H1 (cell line): Measurements from ENCODE around the gene KCNJ10. TPM values are rescaled to one million over a fixed set of nuclear protein-coding genes. Genes with fewer than 3 reads are reported as not detected.

Experiments
- CTCF ChIA-PET: fragments of 300-600 bp; sonication (Branson Sonifier 250); formaldehyde crosslinking; loops from one replicate; lab custom pipeline; 2021; ENCODE audit not compliant: partially characterized antibody; lab: Charles Lee
- POLR2A ChIA-PET: fragments of 300-600 bp; sonication (Branson Sonifier 250); formaldehyde crosslinking; loops from one replicate; lab custom pipeline; 2021; ENCODE audit warnings: inconsistent platforms; ENCODE audit not compliant: partially characterized antibody; lab: Charles Lee
- DNase-seq, 2 experiments: peaks; one replicate each; pipeline versions ENCODE4 v3.0.0 to v3.0.0-alpha.2; 2010 to 2022; ENCODE audit warnings: low spot score in 2 of 2, low read depth in 1 of 2, mixed read lengths in 1 of 2
- FAIRE-seq: peaks from 2 replicates; lab custom pipeline; 2011; peaks lifted over from hg19 to GRCh38; lab: Jason Lieb, UNC
- H2AFZ ChIP-seq: 2 replicates; pipeline ENCODE4 v1.8.1; 2012; ENCODE audit warnings: low read length, inconsistent platforms
- H2AK5ac ChIP-seq: 2 replicates; pipeline ENCODE4 v1.6.1; 2013; ENCODE audit warnings: low read depth, low read length
- H2BK120ac ChIP-seq: replicated peaks from 2 replicates; pipeline ENCODE3; 2013; ENCODE audit warnings: low read depth, low read length, inconsistent platforms
- H2BK12ac ChIP-seq: 2 replicates; pipeline ENCODE4 v1.6.1; 2013; ENCODE audit warnings: low read depth, low read length
- H2BK15ac ChIP-seq: 2 replicates; pipeline ENCODE4 v1.6.1; 2013; ENCODE audit warnings: low read length
- H2BK20ac ChIP-seq: 2 replicates; pipeline ENCODE4 v1.6.1; 2013; ENCODE audit warnings: low read length
- H2BK5ac ChIP-seq: 2 replicates; pipeline ENCODE4 v1.6.1; 2013; ENCODE audit warnings: low read depth, low read length
- H3K14ac ChIP-seq: 2 replicates; pipeline ENCODE4 v1.6.1; 2013; ENCODE audit warnings: inconsistent platforms; ENCODE audit not compliant: insufficient read length
- H3K18ac ChIP-seq: 2 replicates; pipeline ENCODE4 v1.6.1; 2013; ENCODE audit warnings: low read length; ENCODE audit errors: extremely low read depth
- H3K23ac ChIP-seq: 2 replicates; pipeline ENCODE4 v1.6.1; 2013; ENCODE audit warnings: inconsistent platforms; ENCODE audit not compliant: insufficient read length
- H3K23me2 ChIP-seq: 2 replicates; pipeline ENCODE4 v1.6.1; 2013; ENCODE audit warnings: low read depth, low read length
- H3K27ac ChIP-seq: 2 replicates; pipeline ENCODE4 v1.6.1; 2011; ENCODE audit warnings: low read depth, low read length, inconsistent platforms
- H3K27me3 ChIP-seq, 4 experiments: replicated peaks in 1 of 4; 1 replicate in 1 of 4; 2 replicates in 3 of 4; pipeline versions ENCODE4 v1.6.1 to v1.8.1; 2011 to 2013; ENCODE audit warnings: low read length in 3 of 4, mild to moderate bottlenecking in 3 of 4, inconsistent platforms in 2 of 4, mixed read lengths in 2 of 4, moderate library complexity in 1 of 4; ENCODE audit not compliant: control insufficient read depth in 3 of 4, insufficient read depth in 3 of 4; ENCODE audit errors: extremely low read depth in 1 of 4
- H3K36me3 ChIP-seq, 4 experiments: 2 replicates each; pipeline versions ENCODE4 v1.6.1 to v1.8.1; 2011 to 2013; ENCODE audit warnings: mild to moderate bottlenecking in 4 of 4, low read length in 3 of 4, moderate library complexity in 2 of 4, control low read depth in 1 of 4, inconsistent platforms in 1 of 4; ENCODE audit not compliant: insufficient read depth in 4 of 4, control insufficient read depth in 2 of 4
- H3K4ac ChIP-seq: replicated peaks from 2 replicates; pipeline ENCODE3; 2013; ENCODE audit warnings: low read length, low read depth, mixed read lengths, inconsistent platforms; ENCODE audit not compliant: insufficient read length
- H3K4me1 ChIP-seq, 4 experiments: replicated peaks in 1 of 4; 1 replicate in 1 of 4; 2 replicates in 3 of 4; pipeline versions ENCODE4 v1.6.1 to v1.8.1; 2011 to 2013; ENCODE audit warnings: low read length in 3 of 4, inconsistent platforms in 2 of 4, mixed read lengths in 1 of 4; ENCODE audit not compliant: insufficient read depth in 4 of 4, control insufficient read depth in 3 of 4
- H3K4me2 ChIP-seq, 2 experiments: 2 replicates each; pipeline versions ENCODE4 v1.6.1 to v1.8.1; 2011 to 2013; ENCODE audit warnings: low read depth in 2 of 2, low read length in 2 of 2, control low read depth in 1 of 2, inconsistent platforms in 1 of 2, mild to moderate bottlenecking in 1 of 2; ENCODE audit not compliant: insufficient read depth in 1 of 2
- H3K4me3 ChIP-seq, 4 experiments: fragments of 200-600, 300-600 bp in 1 of 4; sonication (generic), shearing (Covaris generic), sonication (Bioruptor Twin) in 1 of 4; 2 replicates each; pipeline versions ENCODE4 v1.5.1 to v1.8.1; 2011 to 2016; ENCODE audit warnings: low read length in 4 of 4, low read depth in 3 of 4, control low read depth in 2 of 4, inconsistent platforms in 2 of 4, mild to moderate bottlenecking in 2 of 4, mixed read lengths in 1 of 4, moderate library complexity in 1 of 4; ENCODE audit not compliant: insufficient read depth in 2 of 4; ENCODE audit errors: extremely low read depth in 1 of 4
- H3K56ac ChIP-seq: replicated peaks from 2 replicates; pipeline ENCODE3; 2013; ENCODE audit warnings: low read depth, mild to moderate bottlenecking, mixed read lengths, low read length, inconsistent platforms; ENCODE audit not compliant: insufficient read length
- H3K79me1 ChIP-seq: 2 replicates; pipeline ENCODE4 v1.6.1; 2013; ENCODE audit warnings: low read depth, low read length, control low read depth
- H3K79me2 ChIP-seq, 2 experiments: 2 replicates each; pipeline versions ENCODE4 v1.6.1 to v1.8.1; 2012 to 2013; ENCODE audit warnings: low read length in 2 of 2, mild to moderate bottlenecking in 2 of 2, inconsistent platforms in 1 of 2; ENCODE audit not compliant: insufficient read depth in 2 of 2, control insufficient read depth in 1 of 2
- H3K9ac ChIP-seq, 4 experiments: replicated peaks in 1 of 4; 1 replicate in 1 of 4; 2 replicates in 3 of 4; pipeline versions ENCODE4 v1.6.1 to v1.8.1; 2011 to 2013; ENCODE audit warnings: low read depth in 3 of 4, low read length in 3 of 4, control low read depth in 2 of 4, mild to moderate bottlenecking in 2 of 4, moderate library complexity in 2 of 4, inconsistent platforms in 1 of 4; ENCODE audit errors: extremely low read depth in 1 of 4
- H3K9me3 ChIP-seq, 2 experiments: 2 replicates each; pipeline versions ENCODE4 v1.6.1 to v1.8.1; 2012 to 2013; ENCODE audit warnings: mild to moderate bottlenecking in 2 of 2, moderate library complexity in 2 of 2, control low read depth in 1 of 2, inconsistent platforms in 1 of 2, low read depth in 1 of 2, low read length in 1 of 2, mixed read lengths in 1 of 2; ENCODE audit not compliant: insufficient read depth in 2 of 2
- H4K20me1 ChIP-seq, 2 experiments: replicated peaks in 1 of 2; 2 replicates each; pipeline versions ENCODE3 to v1.8.1; 2011 to 2013; ENCODE audit warnings: inconsistent platforms in 2 of 2, low read length in 2 of 2, mild to moderate bottlenecking in 1 of 2; ENCODE audit not compliant: insufficient read depth in 2 of 2, control insufficient read depth in 1 of 2
- H4K5ac ChIP-seq: 2 replicates; pipeline ENCODE4 v1.6.1; 2013; ENCODE audit warnings: low read length, low read depth, mixed read lengths, inconsistent platforms; ENCODE audit not compliant: insufficient read length
- H4K8ac ChIP-seq: 2 replicates; pipeline ENCODE4 v1.8.0; 2013; ENCODE audit warnings: mild to moderate bottlenecking, moderate library complexity, low read length, inconsistent platforms; ENCODE audit not compliant: insufficient read depth; ENCODE audit errors: extremely low read depth
- H4K91ac ChIP-seq: replicated peaks from 2 replicates; pipeline ENCODE3; 2013; ENCODE audit warnings: low read length, mixed read lengths, inconsistent platforms; ENCODE audit not compliant: insufficient read length
- BCL11A ChIP-seq, 2 experiments: IDR thresholded peaks; one replicate each; pipeline ENCODE4 v1.6.1; 2011; ENCODE audit warnings: low read depth in 2 of 2, low read length in 2 of 2, mild to moderate bottlenecking in 2 of 2
- BRCA1 ChIP-seq: IDR thresholded peaks from 2 replicates; pipeline ENCODE4 v1.6.1; 2012; ENCODE audit warnings: low read depth, low read length, improper control_type of control experiment
- EP300 ChIP-seq, 2 experiments: IDR thresholded peaks; 1 replicate in 1 of 2; 2 replicates in 1 of 2; pipeline ENCODE4 v1.6.1; 2011 to 2012; ENCODE audit warnings: low read depth in 2 of 2, low read length in 2 of 2, mild to moderate bottlenecking in 2 of 2, borderline replicate concordance in 1 of 2, inconsistent platforms in 1 of 2, moderate library complexity in 1 of 2
- MAX ChIP-seq: IDR thresholded peaks from 2 replicates; pipeline ENCODE4 v1.6.1; 2012; ENCODE audit warnings: inconsistent platforms
- POLR2AphosphoS5 ChIP-seq: IDR thresholded peaks from 2 replicates; pipeline ENCODE4 v1.6.1; 2011; ENCODE audit warnings: low read depth, low read length
- RAD21 ChIP-seq, 2 experiments: IDR thresholded peaks in 1 of 2; conservative IDR thresholded peaks in 1 of 2; 2 replicates each; pipeline ENCODE4 v1.6.1; 2011; ENCODE audit warnings: low read depth in 2 of 2, low read length in 2 of 2, improper control_type of control experiment in 1 of 2, inconsistent platforms in 1 of 2, mild to moderate bottlenecking in 1 of 2, moderate library complexity in 1 of 2
- RBBP5 ChIP-seq: IDR thresholded peaks from 2 replicates; pipeline ENCODE4 v1.7.1; 2012; ENCODE audit warnings: low read depth, mild to moderate bottlenecking, inconsistent platforms, low read length, moderate library complexity, borderline replicate concordance
- WGBS, 2 experiments: shearing (Covaris generic) in 1 of 2; methylation state at CpG; one replicate each; pipeline versions ENCODE4 v1.1.6 to v1.1.7; 2013 to 2015; ENCODE audit warnings: low lambda C conversion rate in 2 of 2, mixed read lengths in 2 of 2, inconsistent platforms in 1 of 2, low coverage in 1 of 2, missing lambda C conversion rate in 1 of 2; ENCODE audit not compliant: insufficient replicate concordance in 2 of 2, insufficient coverage in 1 of 2, insufficient read length in 1 of 2; ENCODE audit errors: extremely low coverage in 1 of 2, missing lambda C conversion rate in 1 of 2; 5-methylcytosine and 5-hydroxymethylcytosine counted together
- polyA plus RNA-seq, 7 experiments: library from polyadenylated mRNA; depleted of rRNA in 3 of 7; stranded (reverse) in 5 of 7; unstranded in 2 of 7; fragments of >200 nt in 5 of 7; fragments of 200-250 nt in 2 of 7; gene quantifications; 1 replicate in 5 of 7; 2 replicates in 1 of 7; 4 replicates in 1 of 7; pipeline versions ENCODE4 v1.2.1 to v1.2.3, GENCODE V29; 2011 to 2013; ENCODE audit warnings: missing spikeins in 2 of 7, mixed read lengths in 2 of 7
- total RNA-seq: library from RNA; stranded (reverse); fragmentation: NEBNext Ultra II Directional; extraction: Animal tissue kit (Norgen Biotek cat#: 25700); gene quantifications from 2 replicates; pipeline ENCODE4 v1.2.1, GENCODE V29; 2021

Gene KCNJ10
- total and polyA plus RNA-seq, 2 of the 8 experiments (the other 6 are each of a cell fraction or from before 2014, with no cell fraction given) = 1.7 to 2.4 TPM

GRCh38 chr1:159980786-159981185 is 89.2 kb downstream of the KCNJ10 start:
- FAIRE-seq = no peak
- H4K5ac ChIP-seq = no peak overlapping the region
- H2BK15ac ChIP-seq = no peak overlapping the region
- H3K36me3 ChIP-seq = no peaks in the 10 kb centered on the region
- no peak overlapping the region for H2AFZ ChIP-seq
- H3K4me3 ChIP-seq = no peak overlapping the region
- no peaks in the 10 kb centered on the region for H3K79me2 ChIP-seq
- no peaks in the 10 kb centered on the region for H4K20me1 ChIP-seq
- no peak for DNase-seq
- H2BK120ac ChIP-seq = no peak overlapping the region
- no peak overlapping the region for H2BK20ac ChIP-seq
- H3K4ac ChIP-seq = no peak overlapping the region
- no peak overlapping the region for H2BK5ac ChIP-seq
- peaks cover 0 to 2% (median 0%) of the 10 kb centered on the region in 4 experiments; a peak in 1 of 7 replicates for H3K27me3 ChIP-seq
- H3K23me2 ChIP-seq = no peaks in the 10 kb centered on the region
- H4K8ac ChIP-seq = no peak overlapping the region
- H3K4me2 ChIP-seq = no peak overlapping the region
- no peak overlapping the region for H2AK5ac ChIP-seq
- no peak overlapping the region for H3K18ac ChIP-seq
- no peak overlapping the region for H3K14ac ChIP-seq
- H3K56ac ChIP-seq = no peak overlapping the region
- no peaks in the 10 kb centered on the region for H3K9me3 ChIP-seq
- H3K79me1 ChIP-seq = no peaks in the 10 kb centered on the region
- ChIA-PET POLR2A (no interaction called here), CTCF (no interaction called here)
- WGBS, 2 experiments = 94% methylated on average over 7 of the region's 7 CpGs; no CpG with 5 or more reads in 1 of the 2 experiments
- H4K91ac ChIP-seq = no peak overlapping the region
- no peak overlapping the region for H3K9ac ChIP-seq
- no peak overlapping the region for H2BK12ac ChIP-seq
- no peak overlapping the region for H3K27ac ChIP-seq
- 0 out of 7 replicates have a peak, but pooled peaks cover 0 to 2% (median 0%) of the 10 kb centered on the region in 4 experiments for H3K4me1 ChIP-seq
- no peak overlapping the region for H3K23ac ChIP-seq
- TF ChIP-seq BRCA1 (no peak), POLR2AphosphoS5 (no peak), BCL11A (IDR thresholded peaks at IDR 0.05; ENCODE audit: low read depth in 2 of 2, low read length in 2 of 2) (no peak), EP300 (IDR thresholded peaks at IDR 0.05; ENCODE audit: borderline replicate concordance in 1 of 2, low read depth in 2 of 2, low read length in 2 of 2) (no peak), RBBP5 (no peak), MAX (no peak), RAD21 (IDR thresholded peaks at IDR 0.05 in 1 of 2, conservative IDR thresholded peaks at IDR 0.05 in 1 of 2; ENCODE audit: low read depth in 2 of 2, low read length in 2 of 2) (no peak)
